Measurements from ENCODE around the gene DIAPH3.

The DIAPH3 gene

GRCh38 chr13:59715611-59716010 is 448.1 kb downstream of the DIAPH3 start:
- DNase-seq (ENCODE audit: low read depth): no peak

GRCh38 chr13:59710996-59711701 is 452.6 kb downstream of the DIAPH3 start:
- no peak for DNase-seq (ENCODE audit: low read depth)

DNA sequence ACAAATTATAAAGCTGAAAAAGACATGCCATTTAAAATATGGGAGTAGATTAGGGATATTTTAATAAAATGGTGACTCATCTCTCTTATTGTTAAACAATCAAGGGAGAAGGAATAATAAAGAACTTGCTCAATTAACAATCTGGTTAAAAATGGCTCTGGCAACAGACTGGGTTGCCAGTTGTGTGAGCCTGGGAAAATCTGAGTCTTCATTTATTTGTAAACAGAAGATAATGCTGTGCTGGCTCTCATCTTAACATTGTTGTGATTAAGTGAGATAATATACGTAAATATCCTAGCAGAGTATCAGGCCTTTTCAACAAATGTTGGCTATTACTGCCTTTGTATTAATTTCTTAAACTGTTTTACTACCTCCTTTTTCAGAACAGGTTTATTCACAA is 453.3 kb downstream of the DIAPH3 start:
- DNase-seq (ENCODE audit: low read depth): no peak

DNA sequence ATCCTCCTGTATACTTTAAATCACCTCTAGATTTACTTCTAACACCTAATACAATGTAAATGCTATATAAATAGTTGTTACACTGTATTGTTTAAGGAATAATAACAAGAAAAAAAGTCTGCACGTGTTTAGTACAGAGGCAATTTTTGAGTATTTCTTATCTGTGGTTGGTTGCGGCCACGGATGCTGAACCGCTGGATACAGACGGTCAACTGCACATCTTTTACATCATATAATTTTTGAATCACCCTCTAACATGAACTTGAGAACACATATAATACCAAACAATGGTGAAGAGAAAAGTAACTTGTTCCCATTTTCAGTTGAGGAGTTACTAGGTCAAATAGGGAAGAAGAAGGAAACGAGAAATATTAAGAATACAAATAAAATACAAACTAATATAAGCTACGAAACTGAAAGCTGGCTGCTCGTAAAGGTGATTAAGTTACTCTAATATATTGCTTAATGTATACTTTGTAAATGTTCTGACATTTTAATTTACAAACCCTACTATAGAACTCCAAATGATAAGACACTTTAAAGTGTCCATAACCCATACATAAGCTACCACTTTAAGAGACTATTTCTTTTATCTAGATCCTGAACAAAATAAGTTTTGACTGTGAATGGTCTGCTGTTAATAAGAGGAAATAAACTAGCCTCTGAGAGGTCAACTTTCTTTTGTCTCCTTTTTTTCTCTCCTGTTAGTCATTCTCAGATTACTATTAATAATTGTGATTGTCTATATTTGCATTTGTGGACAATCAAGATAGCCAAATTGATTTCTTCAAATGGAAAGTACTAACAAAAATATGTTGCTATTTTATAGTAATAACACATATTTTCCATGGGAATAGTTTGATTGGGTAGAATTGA is 457.4 kb downstream of the DIAPH3 start:
- no peak for DNase-seq (ENCODE audit: low read depth)

DNA sequence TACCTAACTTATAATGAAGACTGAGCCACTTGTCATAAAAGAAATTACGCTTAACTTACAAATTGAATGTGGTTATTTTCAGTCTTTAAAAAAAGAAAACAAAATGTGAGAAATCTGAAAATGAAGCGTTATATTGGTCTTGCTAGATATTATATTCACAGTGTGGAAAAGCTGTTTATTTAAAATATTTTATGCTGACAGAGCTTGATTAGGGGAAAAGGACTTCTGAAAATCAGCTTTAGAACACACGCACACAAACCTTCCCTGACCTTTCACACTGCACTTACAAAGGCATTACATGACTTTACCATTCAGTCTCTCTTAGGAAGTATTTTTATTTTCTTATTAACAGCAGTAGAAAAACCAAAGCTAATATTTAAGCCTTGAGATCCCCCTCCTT is 461.5 kb downstream of the DIAPH3 start:
- no peak for DNase-seq (ENCODE audit: low read depth)

DNA sequence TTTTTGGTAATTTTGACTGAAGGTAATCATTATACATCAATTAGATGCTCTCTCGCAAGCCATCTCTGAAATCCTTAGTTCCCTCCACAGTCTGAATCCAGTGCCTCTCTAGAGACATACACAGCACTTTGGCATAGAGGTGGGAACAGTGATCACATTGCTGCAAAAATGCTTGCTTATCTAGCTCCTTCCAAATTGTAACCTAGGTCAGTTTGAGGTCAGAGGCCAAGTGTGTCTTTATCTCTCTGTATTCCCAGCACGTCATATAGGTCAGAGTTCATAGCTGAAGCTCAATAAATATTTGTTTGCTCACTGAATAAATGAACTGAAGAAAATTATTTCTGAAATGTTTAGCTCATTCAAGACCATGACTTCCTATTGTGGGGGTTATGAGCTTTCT is 462.5 kb downstream of the DIAPH3 start:
- no peak for DNase-seq (ENCODE audit: low read depth)

DNA sequence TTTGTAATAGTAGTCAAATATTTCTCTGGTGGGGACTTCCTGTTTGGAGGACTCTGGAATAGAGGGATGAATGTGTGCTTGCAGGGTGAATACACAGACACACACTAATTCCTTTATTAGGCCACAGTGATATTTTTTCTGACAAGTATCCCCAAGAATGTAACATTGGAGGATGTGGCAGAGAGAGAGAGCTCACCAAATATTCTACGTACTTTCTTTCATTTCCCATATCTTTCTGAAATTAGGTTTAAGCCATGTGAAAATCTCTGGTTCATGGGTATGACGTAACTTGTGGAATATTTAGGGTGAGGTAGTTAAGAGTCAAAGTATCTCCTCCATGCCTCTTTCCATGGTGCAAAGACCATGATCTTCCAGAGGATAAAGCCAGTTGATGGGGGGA is 463.4 kb downstream of the DIAPH3 start:
- DNase-seq (ENCODE audit: low read depth): no peak

- DNase-seq (ENCODE audit: low read depth): no peak
These were observed 467.5 kb downstream of the DIAPH3 start for GRCh38 chr13:59696271-59696670.

- DNase-seq (ENCODE audit: low read depth): no peak
These were observed 472.1 kb downstream of the DIAPH3 start for GRCh38 chr13:59691501-59692066.

DNA sequence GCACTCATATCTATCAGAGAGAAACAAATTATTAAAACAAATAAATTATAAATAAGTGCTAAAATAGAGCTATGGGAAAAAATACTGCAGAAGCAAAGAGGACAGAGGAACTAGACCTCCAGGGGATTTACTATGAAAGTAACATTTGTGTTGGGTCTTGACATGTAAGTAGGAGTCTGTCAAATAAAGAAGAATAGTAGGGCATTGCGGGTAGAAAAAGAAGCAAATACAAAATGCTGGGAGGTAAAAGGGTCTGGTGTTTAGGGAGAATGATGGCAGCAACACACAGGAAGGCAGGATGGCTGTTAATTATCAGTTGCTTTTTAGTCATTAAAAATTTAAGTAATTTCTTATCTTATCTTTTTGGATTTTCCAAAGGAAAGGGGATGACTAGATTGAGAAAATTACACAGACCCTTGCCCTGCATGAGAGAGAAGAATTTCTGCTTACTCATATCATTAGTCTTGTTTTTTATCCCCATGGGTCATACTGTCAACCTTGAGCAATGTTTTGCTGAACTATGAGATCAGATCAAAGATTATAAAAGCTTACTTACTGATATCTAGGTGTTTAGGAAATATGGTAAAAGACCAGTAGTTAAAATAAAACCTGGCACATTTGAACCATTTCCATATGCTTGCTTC is 472.7 kb downstream of the DIAPH3 start:
- no peak for DNase-seq (ENCODE audit: low read depth)

GRCh38 chr13:59689057-59689456 is 474.7 kb downstream of the DIAPH3 start:
- no peak for DNase-seq (ENCODE audit: low read depth)

DNA sequence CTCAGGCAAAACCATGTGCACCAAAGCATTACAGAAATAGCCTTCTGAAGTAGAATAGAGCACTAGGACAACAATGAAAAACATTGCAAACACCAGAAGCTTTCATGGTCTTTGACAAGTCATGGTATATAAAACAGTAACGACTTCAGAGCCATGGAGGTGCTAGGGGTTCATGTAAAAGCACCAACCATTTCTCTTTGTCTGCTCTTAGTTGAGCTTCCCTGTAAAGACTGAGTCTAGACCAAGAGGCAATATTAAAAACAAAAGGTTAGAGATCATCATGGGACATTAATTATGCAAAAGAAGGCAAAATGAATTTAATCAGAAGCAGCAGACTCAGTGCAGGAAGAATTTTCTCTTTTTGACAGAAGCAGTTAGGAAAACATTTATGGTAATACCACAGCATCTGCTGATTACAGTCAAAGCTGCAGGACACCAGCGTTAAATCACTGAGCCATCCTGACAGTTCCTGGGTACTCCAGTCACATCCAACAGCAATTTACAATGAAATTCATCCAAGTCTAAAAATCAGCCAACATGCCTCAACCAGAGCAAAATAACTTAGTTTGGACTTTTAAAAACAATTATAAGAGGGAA is 476.8 kb downstream of the DIAPH3 start:
- DNase-seq (ENCODE audit: low read depth): no peak

DNA sequence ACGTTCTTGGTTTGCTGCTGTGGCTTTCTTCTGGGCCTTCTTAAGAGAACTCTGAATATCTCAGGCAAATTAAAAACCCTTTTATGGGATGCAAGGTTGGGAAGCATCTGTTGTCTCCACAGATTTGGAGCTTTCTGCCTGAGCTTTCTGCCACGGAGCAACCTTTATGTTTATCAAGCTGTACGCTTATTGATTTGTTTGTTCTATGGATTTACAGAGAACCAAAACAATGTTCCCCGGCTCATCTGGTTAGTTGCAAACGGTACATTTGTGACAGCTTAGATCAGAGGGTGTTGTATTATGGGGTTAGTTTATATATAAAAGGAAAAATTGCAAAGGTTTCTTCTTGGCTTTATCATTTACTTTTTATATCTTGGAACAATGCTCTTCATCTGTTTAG is 479.6 kb downstream of the DIAPH3 start:
- no peak for DNase-seq (ENCODE audit: low read depth)

- DNase-seq (ENCODE audit: low read depth): no peak
These were observed 482.0 kb downstream of the DIAPH3 start for GRCh38 chr13:59681636-59682311.

- DNase-seq (ENCODE audit: low read depth): no peak
These were observed 483.2 kb downstream of the DIAPH3 start for GRCh38 chr13:59680429-59681024.

- DNase-seq (ENCODE audit: low read depth): no peak
These were observed 484.5 kb downstream of the DIAPH3 start for GRCh38 chr13:59679254-59679653.

DNA sequence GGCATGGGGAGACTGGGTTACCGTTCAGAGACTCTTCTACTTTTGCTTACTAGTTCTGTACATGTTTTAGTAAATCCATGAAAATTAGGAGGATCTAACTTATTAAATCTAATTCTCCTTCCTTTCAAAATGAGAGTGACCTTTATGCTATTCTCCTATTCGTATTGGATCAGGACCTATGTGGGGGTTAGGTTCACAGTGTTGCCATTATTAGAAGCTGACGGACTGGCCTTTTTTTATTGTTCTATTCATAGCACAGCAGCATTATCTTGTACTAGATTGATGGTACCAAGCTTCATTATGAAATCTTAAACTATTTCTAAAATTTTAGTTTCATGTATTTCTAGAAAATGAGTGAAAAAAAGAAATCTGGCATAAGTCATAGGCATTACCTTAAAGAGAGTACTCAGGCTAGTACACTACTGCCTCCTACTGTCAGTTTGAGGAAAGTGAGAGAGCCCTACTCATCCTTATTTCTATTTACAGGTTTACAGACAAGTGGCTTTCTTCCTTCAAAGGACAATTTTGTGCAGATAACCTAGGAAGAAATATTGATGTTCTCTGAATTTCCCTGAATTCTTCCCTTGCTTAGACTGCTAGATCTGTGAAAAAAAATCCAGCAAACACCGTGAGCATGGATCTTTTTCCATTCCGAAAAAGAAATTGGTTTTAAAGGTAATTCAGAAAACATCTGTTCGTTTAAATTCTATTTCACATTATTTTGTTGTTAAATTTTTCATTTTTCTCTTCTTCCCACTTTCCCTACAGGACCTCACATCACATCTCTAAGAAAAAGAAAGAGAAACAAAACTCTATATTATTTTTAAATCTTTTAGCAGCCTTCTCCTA is 485.5 kb downstream of the DIAPH3 start:
- DNase-seq (ENCODE audit: low read depth): no peak

DNA sequence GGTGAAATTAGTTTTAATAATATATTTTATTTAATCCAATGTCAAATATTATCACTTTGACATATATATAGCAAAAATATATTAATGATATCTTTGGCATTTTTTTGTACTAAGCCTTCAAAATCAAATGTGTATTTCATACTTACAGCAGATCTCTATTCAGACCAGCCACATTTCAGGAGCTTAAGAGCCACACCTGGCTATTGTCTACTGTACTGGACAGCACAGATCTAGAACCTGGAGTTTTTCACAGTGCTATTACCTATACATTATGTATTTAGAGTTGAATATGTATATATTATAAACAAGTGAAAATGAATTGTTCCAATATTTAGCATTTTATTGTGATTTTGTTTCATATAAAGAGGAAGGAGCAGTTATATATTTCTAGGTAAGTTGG is 486.3 kb downstream of the DIAPH3 start:
- DNase-seq (ENCODE audit: low read depth): no peak

- DNase-seq (ENCODE audit: low read depth): no peak
These were observed 489.1 kb downstream of the DIAPH3 start for GRCh38 chr13:59674616-59675015.

DNA sequence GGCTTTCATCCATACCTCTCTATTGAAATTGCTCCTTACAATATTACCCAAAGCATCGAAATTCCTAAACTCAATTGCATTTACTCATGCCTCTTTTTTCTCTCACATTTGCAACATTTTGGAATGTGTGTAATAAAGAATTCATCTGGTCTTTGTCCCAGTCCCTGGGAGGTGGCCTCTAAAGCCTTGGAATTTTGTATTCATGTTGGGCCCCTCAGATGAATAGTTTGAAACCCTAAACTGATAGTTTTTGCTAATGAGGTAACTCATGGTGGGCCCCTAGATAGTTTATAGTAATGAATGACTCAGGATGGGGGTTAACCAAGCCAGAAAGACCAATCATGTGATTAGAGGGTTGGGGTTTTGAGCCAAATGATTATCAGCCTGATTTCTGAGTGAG is 490.4 kb downstream of the DIAPH3 start:
- DNase-seq (ENCODE audit: low read depth): no peak

Measured in activated gamma-delta T cell treated with anti-CD3 and anti-CD28 coated beads, Interleukin-2, amount 50 U/mL, for 16 hours (primary cell).